HG02943 (cell line): ENCODE data around the gene SOX6.

Source experiments
- ATAC-seq: cut with Tn5 transposase; IDR thresholded peaks from one replicate; pipeline ENCODE4 v1.9.1; 2021; ENCODE audit warnings: mild to moderate bottlenecking, low read depth, moderate library complexity; ENCODE audit not compliant: unreplicated experiment

The SOX6 gene

GRCh38 chr11:15977116-15977515, 379.2 kb downstream of the SOX6 start:
- no peak for ATAC-seq

GRCh38 chr11:15976433-15977045, 379.8 kb downstream of the SOX6 start:
- no peak for ATAC-seq

- no peak for ATAC-seq
Observed at GRCh38 chr11:15975742-15976141, 380.6 kb downstream of the SOX6 start.

GRCh38 chr11:15972838-15973237, 383.5 kb downstream of the SOX6 start:
- ATAC-seq, result no peak

GRCh38 chr11:15971215-15971546, 385.2 kb downstream of the SOX6 start:
- no peak for ATAC-seq

GRCh38 chr11:15970506-15971214, 385.7 kb downstream of the SOX6 start:
- no peak for ATAC-seq

- ATAC-seq, result peak; percentile 56
Observed at GRCh38 chr11:15969701-15970329, 386.5 kb downstream of the SOX6 start.

- ATAC-seq, result peak; percentile 74
Observed at GRCh38 chr11:15969281-15969680, 387.1 kb downstream of the SOX6 start.

- no peak for ATAC-seq
Observed at GRCh38 chr11:15968461-15969130, 387.8 kb downstream of the SOX6 start.

GRCh38 chr11:15967966-15968365, 388.4 kb downstream of the SOX6 start:
- no peak for ATAC-seq

GRCh38 chr11:15967166-15967565, 389.2 kb downstream of the SOX6 start:
- no peak for ATAC-seq

GRCh38 chr11:15965562-15966250, 390.6 kb downstream of the SOX6 start:
- no peak for ATAC-seq

GRCh38 chr11:15963266-15963665, 393.1 kb downstream of the SOX6 start:
- no peak for ATAC-seq

GRCh38 chr11:15958910-15959309, 397.4 kb downstream of the SOX6 start:
- ATAC-seq, result no peak

GRCh38 chr11:15957234-15957633, 399.1 kb downstream of the SOX6 start:
- no peak for ATAC-seq

- ATAC-seq, result no peak
Observed at GRCh38 chr11:15956302-15956701, 400.0 kb downstream of the SOX6 start.

- ATAC-seq, result no peak
Observed at GRCh38 chr11:15955595-15955994, 400.8 kb downstream of the SOX6 start.

- no peak for ATAC-seq
Observed at GRCh38 chr11:15947681-15948648, 408.4 kb downstream of the SOX6 start.

GRCh38 chr11:15945726-15946125, 410.6 kb downstream of the SOX6 start:
- no peak for ATAC-seq

- no peak for ATAC-seq
Observed at GRCh38 chr11:15944460-15944859, 411.9 kb downstream of the SOX6 start.
